Smooth muscle cell of the coronary artery (primary cell): ENCODE measurements around the gene PLCG1. TPM values are rescaled to one million over a fixed set of nuclear protein-coding genes. Genes with fewer than 3 reads are reported as not detected.

Experiments used
- total RNA-seq: library from RNA; depleted of rRNA; stranded (reverse); fragments of >200 nt; gene quantifications from 2 replicates; pipeline ENCODE4 v1.2.3, GENCODE V29; 2014; ENCODE audit warnings: low replicate concordance

PLCG1 gene
- total RNA-seq: 97.4 and 101 TPM in 2 replicates

DNA sequence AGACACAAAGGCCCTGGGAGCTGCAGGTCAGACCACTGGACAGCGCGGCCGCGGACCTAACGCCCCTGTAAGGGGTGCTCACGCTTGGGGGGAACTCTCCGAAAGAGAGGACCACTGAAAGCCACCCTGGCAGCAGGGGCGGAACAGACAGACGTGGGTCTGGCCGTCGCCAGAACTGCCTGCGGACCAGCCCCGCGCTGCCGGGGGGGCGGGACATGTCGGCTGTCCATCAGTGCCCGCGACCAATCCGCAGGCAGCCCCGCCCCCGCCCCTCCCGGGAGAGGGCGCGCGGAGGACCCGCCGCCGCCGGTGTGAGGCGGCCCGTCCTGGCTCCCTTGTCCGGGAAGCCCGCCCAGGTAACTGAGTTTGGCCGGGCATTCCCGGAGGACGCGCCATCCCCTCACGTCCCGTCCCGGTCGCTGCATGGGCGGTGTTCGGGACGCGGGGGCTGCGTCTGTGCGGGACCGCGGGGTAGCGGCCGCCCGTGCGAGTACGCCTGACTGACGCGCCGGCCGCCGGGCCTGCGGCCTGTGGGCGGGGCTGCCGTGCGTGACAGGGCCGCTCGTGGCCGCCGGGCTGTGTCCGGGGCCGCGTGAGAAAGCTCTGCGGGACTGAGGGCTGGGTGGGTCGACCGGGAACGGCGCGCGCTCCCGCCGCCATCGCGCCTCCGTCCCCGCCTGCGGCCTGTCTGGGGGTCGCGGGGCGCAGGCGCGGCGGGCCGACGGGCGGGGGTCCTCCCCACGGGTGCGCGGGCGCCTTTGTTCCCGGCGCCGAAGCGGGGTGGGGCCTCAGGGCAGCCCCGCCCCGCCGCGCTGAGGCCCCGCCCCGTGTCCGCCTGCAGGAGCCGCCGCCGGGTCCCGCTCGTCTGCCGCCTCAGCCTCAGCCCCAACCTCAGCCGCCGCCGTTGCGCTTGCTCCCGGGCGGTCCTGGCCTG lies at the start of gene PLCG1:
TSS of gene PLCG1 (plus strand) at position 864 of the 934 bp plus-strand sequence. CDS start 99 bp downstream, outside the sequence.

Other genes starting within 250 kb of the PLCG1 start
- 4.3 and 14.2 TPM in 2 replicates for gene TOP1, start 108.7 kb upstream of the PLCG1 start, total RNA-seq
- gene ZHX3, start 180.2 kb downstream of the PLCG1 start, total RNA-seq: 9.2 and 10.3 TPM in 2 replicates
- gene LPIN3, start 203.3 kb downstream of the PLCG1 start, total RNA-seq: 4.0 and 5.4 TPM in 2 replicates
- under 0.01 TPM in 1 of 2 replicates, not detected in the other for gene EMILIN3, start 229.3 kb downstream of the PLCG1 start, total RNA-seq